RCC 7860 (cell line): Measurements from ENCODE around the gene CTNND2.

ENCODE experiments used
- DNase-seq: peaks from one replicate; pipeline ENCODE4 v3.0.0-alpha.2; 2015; ENCODE audit warnings: low spot score
- FAIRE-seq: peaks from 2 replicates; lab custom pipeline; 2012; peaks lifted over from hg19 to GRCh38; lab: Jason Lieb, UNC

The CTNND2 gene

DNA sequence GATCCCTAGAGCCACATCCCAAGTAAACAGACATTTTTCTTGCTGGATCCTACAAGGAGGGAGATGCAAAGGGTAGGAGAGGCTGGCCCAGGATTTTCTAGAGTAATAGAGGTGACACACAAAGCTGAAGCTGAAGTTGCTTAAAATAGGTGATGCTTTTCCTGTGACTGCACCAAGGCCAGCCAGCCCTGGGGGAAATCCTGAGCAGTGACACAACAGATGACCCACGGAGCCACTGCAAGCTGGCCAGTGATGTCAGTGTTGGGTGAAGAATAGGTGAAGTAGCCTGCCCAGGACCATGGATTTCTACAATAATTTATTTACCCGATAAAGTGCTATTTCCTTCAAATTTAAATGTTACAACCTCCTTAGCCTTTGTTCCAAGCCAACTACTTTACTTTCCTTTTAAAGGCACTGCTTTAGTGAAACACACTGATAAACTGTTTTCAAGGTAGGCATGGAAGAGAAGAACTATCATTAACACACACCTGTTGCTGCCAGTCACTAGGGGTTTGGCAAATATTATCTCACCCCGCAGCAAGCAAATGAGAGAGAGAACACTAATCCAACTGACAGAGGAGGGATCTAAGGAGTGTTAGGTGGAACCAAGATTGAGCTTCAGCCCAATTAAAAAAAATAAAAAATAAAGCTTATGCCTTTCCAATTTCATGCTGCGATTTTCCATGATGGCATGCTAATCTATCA is 123.5 kb downstream of the CTNND2 start:
- DNase-seq, result no peak
- no peak for FAIRE-seq

DNA sequence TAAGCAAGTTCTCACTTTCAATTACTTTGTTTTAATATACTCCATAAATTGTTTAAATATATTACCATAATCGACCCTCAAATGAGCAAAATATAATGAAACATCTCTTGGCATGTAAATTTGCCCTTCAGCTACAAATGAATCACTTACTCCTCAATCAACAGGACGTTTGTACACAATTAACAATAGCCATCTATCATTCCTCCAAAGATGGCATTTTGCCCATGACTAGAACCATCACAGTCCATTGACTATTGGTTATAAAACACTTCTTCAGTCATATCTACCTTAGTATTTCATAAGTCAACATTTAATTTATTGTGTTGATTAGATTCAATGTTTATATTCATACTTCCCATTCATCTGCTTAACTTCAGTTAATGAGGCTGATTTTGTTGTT is 127.2 kb downstream of the CTNND2 start:
- DNase-seq (no peak), FAIRE-seq (no peak)

DNA sequence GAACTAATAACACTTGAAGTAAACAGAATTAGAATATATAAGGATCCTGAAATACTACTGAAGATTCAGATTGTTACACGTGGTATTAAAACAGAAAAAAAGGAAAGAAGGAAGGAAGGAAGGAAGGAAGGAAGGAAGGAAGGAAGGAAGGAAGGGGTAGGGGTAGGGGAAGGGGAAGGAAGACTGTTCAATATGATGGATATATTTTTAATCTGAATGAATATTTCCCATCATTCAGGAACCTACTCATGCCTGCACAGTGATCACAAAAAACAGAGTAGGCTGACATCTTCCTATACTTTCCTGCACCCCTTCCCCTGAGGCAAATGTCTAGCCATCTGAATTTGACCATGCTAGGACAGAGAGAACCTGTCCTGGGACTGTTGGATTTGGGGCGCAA is 133.9 kb downstream of the CTNND2 start:
- no peak for DNase-seq
- no peak for FAIRE-seq

DNA sequence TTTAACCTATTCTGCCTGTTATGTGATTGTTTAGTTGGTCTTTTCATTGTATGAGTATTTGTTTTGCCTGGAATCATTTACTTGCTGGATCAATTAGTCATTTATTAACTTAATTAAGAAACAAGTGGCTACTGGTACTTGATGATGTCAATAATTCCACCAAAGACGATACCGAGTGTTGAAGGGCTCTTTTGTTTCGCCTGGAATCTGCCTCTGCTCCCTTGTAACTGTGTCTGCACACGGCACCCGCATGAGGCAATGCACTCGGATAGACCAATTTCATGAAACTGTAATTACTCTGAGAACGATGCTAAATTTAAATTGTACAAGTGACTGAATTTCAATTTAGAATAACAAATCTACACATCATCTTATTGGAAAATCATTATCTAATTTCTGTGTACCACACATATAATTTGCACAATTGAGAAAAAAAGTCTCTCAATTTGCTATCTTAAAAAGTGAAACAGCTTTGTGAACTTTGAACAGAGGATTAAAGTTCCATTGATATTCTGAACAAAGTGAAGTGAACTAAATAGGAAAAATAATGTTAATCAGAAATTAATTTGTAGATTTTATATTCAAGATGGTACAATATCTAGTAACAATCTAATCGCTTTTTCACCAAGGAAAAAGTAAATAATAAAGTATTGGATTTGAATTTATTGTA is 143.2 kb downstream of the CTNND2 start:
- DNase-seq (no peak), FAIRE-seq (peak; percentile 42)

DNA sequence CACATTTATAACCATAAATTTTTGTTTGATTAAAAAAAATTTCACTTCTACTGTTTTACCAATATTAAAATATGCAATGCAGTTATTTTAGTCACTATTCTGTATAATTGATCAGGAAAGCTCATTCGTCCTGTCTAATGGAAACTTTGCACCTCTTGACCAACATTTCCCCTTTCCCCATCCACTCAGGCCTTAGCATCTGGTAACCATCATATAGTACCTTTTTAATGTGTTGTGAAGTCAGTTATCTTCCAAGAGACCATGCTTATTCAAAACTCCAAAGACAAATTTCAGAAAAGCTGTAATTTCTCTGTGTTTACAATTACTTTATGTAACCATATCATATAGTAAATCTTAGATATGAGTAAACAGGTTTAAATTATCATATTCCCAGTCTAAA is 145.9 kb downstream of the CTNND2 start:
- FAIRE-seq (no peak), DNase-seq (no peak)

DNA sequence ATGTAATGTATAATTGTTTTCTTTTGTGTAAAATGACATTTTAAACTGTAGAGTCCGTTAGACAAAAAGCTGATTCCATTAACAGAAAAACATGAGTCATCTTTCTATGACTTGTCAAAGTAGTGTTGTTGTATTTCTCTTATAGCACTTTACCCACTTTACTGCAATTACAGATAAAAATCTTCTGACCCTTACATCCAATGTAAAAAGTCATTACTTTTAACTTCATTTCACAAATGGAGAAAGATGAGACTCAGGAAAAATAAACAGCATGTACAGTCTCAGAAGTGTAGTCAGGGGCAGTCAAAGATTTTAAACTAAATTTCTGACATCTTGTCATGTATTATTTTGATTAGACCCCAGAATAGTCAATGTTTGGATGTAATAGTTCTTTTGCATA is 146.6 kb downstream of the CTNND2 start:
- no peak for DNase-seq
- no peak for FAIRE-seq

DNA sequence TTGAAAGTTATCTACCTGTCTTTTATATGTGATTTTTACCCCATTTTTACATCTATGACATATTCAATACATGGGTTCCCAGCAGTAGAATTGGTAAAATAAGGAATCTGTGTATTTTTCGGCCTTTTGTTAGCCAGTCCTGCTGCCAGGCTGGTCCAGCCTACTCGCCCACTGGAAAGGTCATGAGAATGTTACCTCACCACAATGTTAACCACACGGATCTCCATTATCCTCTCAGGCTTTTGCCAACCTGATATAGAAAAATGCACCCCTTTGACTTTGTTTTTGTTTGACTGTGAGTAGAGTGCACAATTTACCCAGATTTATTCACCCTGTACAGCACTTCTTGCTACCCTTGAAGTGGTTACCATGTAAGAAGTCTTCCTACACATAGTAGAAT is 167.2 kb downstream of the CTNND2 start:
- FAIRE-seq (no peak), DNase-seq (no peak)

DNA sequence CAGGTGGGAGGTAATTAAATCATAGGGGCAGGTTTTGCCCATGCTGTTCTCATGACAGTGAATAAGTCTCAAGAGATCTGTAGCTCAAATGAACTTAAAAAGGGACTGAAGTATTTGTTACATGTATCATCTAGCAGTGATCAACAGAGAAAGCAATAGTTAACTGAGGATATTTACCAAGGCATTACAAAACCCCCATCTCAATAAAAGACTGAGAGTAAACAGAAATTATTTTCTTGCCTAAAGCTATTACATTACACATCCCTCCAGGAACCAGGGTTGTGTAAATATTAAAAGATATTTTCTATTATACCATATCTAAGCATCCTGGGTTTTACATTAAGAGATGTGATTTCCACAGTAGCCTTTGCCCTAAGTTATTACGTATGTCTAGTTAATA is 169.9 kb downstream of the CTNND2 start:
- no peak for FAIRE-seq
- no peak for DNase-seq

DNA sequence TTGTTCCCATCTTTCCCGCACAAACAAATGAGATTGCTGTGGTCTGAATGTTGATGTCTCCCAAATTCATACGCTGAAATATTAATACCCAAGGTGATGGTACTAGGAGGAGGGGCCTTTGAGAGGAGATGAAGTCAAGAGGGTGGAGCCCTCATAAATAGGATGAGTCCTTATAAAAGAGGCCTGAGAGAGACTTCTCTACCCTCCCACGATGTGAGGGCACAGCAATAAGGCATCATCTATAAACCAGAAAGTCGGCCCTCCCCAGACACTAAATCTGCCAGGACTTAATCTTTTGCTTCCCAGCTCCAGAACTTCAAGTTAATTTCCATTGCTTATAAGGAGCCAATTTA is 170.4 kb downstream of the CTNND2 start:
- DNase-seq (no peak), FAIRE-seq (no peak)

DNA sequence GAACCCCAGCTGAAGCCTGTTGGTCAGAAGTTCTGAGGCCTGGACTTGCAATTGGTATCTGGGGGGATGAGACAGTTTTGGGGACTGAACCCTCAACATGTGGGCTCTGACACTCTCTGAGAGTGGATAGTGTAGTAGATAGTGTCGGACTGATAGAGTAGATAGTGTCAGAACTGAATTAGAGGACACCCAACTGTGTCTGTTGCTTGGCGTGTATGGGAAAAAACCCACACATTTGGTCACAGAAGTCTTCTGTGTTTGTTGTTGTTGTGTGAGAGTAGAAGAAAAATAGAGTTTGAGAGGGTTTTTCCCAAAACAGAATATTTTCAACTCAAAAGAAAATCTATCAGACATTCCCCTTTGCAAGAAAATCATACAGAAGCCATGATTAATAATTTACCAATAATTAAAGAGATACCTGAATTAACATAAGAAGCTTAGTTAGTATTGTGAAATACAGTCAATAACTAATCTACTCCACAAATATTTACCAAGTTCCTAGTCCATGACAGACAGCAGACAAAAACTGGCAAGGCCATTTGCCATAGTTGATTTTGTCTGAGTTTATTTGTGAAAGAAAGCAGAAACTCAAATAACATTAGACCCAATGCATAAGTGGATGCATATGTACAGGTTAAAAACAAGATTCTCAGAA is 170.9 kb downstream of the CTNND2 start:
- DNase-seq, result no peak
- FAIRE-seq, result no peak

DNA sequence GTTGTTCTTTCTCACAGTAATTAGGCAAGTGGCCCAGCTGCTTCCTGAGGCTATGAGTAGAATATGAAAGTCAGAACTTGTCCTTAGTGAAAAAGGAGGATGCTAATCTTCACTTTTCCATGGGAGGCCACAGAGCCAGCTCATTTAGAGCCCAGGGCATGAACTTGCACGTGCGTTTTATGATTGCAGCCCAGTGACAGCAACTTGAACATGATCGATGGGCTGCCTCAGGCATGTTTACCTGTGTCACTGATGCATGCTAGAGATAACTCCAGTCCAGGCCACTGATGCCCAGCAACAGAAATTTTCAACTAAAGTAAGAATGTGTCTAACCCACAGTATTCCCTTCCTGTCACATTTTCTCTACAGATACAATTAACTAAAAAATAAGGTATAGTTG is 179.3 kb downstream of the CTNND2 start:
- DNase-seq, result no peak
- FAIRE-seq, result no peak

DNA sequence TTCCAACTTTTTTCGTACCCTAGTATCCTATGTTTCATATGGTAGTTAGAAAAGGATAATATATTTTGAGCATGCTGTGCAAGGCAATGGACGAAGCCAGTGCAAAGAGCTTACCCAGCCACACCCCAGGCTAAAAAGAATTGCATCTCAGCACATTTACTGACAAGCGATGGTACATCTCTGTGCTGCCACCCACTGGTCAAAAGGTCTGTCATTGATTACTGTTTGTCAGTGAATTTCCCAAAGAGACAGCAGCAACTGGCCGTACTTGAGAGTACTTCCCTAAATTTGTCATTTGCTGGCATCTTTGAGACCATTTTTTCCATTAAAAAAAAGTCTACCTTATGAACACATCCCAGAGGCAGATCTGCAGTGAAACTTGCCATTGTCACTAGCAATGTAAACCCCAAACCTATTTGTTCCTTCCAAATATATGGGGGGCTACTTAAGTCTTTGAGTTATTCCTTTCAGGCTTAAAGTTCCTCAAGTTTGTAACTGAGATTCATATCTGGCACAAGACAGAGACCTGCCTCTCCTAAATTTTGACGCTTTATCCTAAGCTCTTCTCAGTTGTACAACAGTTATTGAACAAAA is 184.3 kb downstream of the CTNND2 start:
- FAIRE-seq (no peak), DNase-seq (peak; percentile 29)

DNA sequence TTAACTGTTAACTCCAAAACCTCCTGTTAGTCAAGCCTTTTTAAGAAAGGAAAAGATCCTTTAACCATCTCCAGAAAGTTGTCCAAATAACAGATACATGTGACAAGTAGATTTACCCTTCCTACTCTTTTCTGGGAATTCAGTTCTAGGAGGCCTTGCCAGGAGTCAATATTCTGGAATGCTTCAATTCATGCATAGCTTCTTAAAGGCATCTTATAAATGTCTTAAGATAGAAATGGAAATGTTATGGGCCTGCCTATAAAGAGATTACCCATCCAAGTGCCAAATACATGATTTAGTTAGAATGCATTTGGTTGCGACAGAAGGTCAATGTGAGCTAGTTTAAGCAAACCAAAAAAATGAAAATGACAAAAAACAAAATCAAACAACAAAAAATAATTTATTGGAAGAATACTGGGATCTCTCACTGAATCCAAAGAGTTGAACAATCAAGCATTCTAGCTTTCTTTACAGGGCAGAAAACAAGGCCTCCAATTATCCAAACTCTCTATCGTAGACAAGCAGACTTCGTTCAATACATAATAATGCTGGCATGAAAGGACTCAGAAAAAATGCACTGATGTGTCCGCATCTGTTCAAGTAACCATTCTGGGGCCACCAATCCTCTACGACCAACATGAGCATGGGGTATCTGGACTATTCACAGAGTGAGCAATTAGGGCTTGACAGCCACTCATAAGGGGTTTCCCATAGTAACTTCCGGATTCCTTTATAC is 188.6 kb downstream of the CTNND2 start:
- FAIRE-seq (no peak), DNase-seq (no peak)

DNA sequence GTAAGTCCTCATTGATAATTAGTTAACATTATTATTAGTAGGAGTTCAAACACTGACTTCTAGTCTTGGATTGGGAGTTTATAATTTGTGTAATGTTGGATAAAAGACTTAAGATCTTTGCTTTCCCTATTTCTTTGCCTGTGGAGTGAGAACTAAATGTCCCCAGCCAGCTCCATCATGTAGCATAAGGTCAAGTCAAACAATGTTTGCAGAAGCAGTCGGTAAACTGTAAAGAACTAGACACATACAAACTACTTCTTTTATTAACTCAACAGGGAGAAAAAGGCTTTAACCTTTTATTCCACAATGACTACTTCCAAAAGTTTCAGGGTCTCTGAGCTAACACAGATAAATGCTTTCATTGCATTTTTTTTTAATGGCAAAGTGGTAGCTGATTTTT is 192.3 kb downstream of the CTNND2 start:
- FAIRE-seq (no peak), DNase-seq (no peak)

DNA sequence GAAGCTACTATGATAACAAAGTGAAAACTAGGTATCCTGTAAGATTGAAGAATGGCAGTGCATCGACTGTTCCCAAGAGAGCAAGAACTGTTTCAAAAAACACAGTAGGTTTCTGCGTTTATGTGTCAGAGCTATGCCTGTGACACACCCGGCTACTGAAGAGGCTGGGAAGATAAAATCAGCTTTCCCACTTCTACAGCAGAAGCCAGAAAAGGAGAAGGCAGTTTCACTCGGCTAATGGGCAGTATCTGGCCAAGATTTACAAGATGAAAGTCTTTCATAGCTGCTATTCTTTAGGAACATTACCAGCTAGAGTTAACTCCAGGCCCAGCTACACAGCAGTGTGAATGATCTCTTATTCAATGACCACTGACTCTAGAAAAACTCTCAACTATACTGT is 195.2 kb downstream of the CTNND2 start:
- DNase-seq (no peak), FAIRE-seq (no peak)

DNA sequence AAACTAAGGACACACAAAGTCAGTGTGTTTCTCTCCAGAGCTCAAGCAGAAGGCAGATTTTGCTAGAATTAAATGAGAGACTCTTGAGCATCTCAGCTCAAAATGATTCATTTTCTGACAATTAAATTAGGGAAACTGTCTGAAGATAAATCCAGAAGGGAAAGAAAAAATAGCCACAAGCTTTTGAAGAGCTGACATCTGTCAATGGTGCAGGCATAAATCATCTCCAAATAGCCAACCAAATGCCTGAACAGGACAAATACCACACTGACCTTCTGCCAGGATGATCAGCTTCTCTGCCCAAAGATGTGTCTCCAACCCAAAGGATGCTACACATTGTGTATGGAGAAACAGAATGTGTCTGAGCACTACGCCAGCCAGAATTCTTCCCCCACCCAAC is 199.3 kb downstream of the CTNND2 start:
- FAIRE-seq (no peak), DNase-seq (no peak)

DNA sequence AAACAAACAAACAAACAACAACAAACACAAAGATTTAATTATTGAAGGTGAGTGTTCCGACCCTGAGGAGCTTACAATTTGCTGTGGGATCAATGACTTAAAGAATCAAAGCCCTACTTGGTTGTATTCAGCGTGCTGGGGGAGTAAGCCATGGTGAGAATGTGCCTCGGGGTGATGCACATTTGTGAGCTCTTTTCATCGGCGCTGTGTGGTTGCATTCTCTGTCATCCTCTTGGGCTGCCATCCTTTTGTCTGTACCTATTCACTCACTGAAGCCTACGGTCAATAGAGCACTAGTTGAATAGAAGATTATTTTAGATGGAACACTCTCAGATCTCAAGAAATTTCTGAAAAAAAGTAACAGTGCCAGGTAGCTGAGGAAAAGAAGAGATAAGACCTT is 203.9 kb downstream of the CTNND2 start:
- FAIRE-seq (no peak), DNase-seq (no peak)

DNA sequence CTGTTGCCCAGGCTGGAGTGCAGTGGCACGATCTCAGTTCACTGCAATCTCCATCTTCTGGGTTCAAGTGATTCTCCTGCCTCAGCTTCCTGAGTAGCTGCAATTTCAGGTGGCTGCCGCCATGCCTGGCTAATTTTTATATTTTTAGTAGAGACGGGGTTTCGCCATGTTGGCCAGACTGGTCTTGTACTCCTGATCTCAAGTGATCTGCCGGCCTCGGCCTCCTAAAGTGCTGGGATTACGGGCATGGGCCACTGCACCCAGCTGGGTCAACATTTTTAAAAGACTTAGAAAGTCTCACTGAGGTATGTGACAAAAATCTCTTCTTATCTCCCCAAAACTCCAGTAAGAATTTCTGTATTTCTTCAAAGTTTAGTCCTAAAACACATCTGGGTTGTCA is 211.6 kb downstream of the CTNND2 start:
- no peak for FAIRE-seq

DNA sequence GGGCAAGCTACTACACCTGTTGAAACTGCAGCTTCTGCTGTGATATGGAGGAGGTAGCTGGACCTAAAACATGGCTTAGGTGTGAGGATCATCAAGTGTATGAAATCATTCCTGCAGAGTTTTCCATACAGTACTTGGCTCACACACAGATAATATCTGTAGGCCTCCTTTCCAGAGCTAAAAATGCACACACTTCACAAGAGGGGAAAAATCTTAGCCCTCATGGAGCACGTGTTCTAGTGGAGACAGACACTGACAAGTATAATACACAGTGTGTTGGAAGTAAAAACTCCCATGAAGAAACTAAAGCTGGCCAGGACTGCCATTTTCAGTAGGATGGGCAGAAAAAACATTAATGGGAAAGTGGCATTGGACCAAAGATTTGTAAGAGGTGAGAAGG is 216.7 kb downstream of the CTNND2 start:
- no peak for FAIRE-seq
- DNase-seq, result no peak

More for the DNA sequence above, 211.6 kb downstream of the CTNND2 start:
- no peak for DNase-seq

DNA sequence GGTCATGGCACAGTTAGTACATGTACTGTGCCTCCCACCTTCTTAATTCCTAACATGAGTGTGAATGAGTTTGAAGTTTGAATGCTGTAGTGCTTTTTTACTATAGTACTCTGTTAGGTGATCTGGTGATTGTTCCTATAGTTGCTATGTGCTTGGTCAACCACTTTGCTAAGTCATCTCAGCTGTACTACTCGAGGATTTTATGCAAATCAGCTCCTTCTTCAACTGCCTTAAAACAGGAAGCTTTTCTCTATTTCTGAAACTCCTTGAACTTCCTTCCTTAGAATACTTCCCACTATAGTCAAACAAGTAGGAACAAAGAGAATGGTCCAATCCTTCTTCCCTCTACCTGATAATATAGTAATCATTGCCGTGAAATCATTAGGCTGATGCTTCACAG is 219.6 kb downstream of the CTNND2 start:
- FAIRE-seq (no peak), DNase-seq (no peak)

DNA sequence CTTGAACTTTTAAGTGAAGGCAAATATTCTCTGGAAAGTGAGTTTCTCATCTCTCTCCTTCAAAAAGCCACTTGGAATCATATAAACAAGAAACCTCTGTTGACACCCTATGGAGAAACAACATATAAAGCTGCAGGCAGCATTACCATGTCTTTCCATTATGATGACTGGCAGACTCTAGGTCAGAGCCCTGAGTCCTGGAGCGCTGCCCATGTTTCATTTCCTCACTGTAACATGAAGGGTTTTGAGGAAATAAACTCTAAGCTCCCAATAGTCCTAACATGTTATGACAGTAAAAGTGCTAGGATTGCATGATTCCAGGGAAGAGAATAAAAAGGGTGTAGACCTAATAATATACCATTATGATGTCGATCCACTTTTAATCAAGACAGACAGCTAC is 220.6 kb downstream of the CTNND2 start:
- FAIRE-seq (no peak), DNase-seq (no peak)
